NOMO-1 treated with DMSO at 0.1 percent for 48 hours (cell line): ENCODE measurements around the gene STAT1.
A peak's percentile ranks its signal among the peaks of the same experiment; 100 is the strongest.
"Not testable (repeated sequence)": the region's sequence is repeated elsewhere in the genome, so short reads cannot be mapped to it uniquely, and the experiment has no call there.

ENCODE experiments used
- DNase-seq: peaks from one replicate; lab custom pipeline; 2025; ENCODE audit not compliant: unreplicated experiment; lab: John Stamatoyannopoulos, UW

Gene STAT1

GRCh38 chr2:191009541-191010374 lies 4.2 kb downstream of the STAT1 start:
- DNase-seq = no peak

DNA sequence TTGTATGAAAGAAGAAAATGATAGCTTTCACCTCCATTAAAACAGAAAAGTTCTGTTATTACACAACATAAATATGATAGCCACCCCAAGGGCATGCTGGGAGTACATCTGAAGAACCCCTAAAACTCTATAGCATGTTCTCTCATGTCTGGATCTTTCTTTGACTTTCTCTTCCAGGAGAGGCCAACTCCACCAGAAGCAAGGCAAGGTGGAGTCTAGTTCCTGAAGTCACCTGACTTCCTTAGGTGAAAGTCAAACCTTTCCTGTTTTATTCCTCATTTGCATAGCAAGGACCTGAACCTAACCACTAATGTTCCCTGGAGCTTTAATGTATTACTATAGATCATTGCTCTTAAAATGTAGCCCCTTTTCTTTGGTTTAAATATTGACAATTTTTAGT lies 5.7 kb downstream of the STAT1 start:
- DNase-seq = no peak

DNA sequence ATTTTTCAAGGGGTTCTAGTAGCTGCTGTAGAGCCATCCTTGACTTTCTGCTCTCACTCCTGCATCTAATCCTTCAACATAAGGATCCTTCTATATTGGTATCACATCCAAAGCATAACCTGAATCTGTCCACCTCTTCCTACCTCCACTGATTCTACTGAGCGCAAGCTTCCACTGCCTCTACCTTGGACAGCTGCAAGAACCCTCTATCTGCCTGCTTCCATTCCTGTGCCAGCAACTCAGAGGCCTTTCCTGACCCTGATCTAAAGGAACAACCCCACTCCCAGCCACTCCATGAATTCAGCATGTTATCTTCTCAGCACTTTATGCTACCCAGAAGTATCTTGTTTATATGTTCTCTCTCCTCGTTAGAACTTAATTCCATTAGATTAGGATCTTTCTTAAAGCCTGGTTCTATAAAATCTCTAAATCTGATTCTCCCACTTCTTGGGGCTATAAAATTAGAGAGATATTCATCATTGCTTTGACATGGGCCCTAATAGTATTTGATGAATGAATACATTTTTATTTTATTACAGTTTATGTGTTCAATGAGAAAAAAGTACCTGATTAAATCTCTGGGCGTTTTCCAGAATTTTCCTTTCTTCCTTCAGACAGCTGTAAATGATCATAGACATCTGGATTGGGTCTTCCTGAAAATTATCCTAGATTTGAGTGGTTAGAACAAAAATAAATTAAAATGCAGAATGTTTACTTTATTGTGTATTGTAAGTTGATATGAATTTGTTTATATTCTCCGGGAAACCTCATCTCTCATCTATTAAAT lies 6.8 kb downstream of the STAT1 start:
- DNase-seq = no peak

- no peak for DNase-seq
Measured at GRCh38 chr2:191006297-191006696, 7.7 kb downstream of the STAT1 start.

DNA sequence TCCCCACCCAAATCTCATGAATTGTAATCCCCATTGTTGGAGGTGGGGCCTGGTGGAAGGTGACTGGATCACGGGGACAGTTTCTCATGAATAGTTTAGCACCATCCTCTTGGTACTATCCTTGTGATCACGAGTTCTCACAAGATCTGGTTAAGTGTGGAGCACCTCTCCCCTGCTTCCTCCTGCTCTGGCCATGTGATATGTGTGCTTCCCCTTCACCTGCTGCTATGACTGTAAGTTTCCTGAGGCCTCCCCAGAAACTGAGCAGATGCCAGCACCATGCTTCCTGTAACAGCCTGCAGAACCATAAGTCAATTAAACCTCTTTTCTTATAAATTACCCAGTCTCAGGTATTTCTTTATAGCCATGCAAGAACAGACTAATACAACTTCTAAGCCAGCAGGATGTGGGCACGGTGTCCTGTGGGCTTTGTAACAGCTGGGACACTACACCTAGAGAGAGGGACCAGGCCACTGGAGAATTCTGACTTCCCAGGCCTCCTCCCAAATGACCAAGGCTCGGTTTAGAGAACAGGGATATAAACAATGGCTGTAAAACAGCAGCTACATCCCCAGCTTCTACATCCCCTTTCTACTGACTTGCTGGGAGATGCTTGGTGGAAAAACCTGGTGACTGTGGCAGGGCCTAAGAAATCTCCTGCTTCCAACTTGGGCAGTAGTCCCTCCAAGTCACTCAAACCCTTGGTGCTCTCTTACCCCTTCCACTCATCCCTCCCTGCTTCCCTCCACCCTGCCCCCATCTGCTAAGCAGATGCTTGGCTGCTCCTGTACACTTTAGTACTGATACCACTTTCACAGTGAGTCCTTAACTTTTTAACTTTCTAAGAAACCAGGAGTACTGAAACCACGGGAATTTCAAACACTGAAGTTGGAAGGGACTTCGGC lies 10.3 kb downstream of the STAT1 start:
- no peak for DNase-seq

GRCh38 chr2:191001624-191002023 lies 12.3 kb downstream of the STAT1 start:
- no peak for DNase-seq

DNA sequence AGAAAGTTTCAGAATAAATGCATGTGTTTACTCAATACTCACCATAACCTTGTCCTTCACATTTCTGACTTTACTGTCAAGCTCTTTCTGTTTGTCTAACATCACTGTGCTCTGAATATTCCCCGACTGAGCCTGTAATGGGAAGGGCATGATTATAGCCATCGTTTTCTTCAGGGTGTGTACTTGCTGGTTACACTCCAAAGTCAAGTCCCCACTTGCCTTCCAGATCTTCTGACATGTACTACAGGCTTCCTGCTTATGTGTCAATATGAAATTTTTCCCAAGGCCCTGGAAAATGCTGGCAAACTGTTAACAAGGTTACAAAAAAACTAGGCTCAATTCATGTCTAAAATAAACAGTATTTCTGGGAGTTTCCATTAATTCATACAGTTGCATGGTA lies 12.9 kb downstream of the STAT1 start:
- no peak for DNase-seq

DNA sequence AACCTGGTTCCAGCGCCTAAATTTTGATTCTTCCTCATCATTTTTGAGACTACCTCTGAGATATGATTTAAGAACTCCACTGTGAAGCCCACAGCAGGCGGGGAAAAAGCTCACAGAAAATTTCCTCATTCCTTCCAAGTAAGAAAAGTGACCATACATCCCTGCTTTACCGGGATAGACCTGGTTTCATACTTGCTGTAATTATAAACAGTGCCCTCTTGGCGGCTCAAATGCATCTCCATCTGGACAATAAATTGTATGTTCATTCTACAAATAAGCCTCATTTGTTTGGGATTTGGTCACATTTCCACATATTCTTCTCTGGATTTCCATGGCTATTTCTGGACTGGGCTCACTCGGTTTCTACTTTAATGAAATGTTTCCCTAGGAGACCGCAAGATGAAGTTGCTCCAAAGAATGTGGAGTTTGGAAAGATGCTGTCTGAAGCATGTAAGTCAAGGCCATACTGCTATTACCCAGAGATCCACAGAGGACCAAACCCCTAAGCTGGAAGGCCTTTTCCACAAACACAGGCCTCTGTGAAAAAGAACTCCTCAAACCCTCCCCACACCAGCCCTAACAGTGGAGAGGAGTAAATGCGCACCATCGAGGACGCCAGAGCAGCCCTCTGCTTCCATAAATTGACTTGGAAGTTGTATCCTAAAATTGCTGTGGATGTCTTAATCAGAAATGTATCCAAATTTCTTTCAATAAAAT lies 13.9 kb downstream of the STAT1 start:
- DNase-seq = no peak

- no peak for DNase-seq
Measured at GRCh38 chr2:190999058-190999457, 14.9 kb downstream of the STAT1 start.

DNA sequence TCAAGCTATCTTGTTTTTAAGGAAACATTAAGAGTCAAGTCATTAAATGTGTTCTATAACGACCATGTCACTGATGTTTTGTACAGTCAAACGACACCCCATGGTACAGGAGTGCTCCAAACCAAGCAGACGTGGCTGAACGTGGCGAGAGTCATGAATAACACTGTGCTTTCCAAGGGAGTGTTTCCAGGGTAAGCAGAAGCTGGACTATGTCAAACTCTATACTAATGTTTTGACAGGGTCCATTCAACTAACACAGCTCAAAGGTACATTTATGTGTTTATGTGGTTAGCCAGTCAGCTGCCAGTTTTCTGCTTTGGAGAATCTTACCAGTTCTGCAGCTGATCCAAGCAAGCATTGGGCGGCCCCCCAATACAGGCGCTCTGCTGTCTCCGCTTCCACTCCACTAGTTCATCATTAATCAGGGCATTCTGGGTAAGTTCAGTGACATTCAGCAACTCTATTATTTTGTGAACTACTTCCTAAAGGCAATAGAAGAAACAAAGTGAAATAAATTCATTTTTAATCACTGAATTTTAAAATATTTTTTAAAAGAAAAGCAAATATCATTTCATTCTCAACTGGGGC lies 16.4 kb downstream of the STAT1 start:
- no peak for DNase-seq

GRCh38 chr2:190996947-190997346 lies 17.0 kb downstream of the STAT1 start:
- peak; percentile 55 for DNase-seq

DNA sequence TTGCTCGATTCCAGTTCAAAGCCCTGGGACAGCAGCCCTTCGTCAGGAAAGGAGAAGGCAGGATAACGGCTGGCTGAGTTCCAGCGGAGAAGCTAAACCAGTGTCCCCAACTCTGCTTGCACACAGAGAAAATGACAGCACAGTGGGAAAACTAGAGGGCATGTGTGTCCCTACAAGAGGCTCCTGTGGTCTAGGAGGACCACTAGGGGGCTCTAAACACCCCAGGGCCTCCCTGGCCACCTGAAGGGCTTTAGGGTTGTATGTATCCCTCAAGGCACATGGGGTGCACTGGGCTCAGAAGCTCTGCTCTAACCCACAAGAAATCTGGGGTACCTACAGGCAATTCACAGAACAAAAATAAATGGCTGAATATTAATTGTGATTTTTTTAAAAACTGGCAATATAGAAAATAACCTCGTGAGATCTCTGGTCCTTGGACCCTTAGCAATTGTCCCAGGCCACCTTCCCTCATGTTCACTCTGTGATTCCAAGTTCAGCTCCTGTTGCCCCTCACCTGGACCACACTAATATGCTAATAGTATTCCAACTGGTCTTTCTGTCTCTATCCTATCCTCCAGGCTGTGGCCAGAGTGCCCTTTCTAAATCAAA lies 17.5 kb downstream of the STAT1 start:
- DNase-seq = no peak

- not testable (repeated sequence) for DNase-seq
Measured at GRCh38 chr2:190995315-190995714, 18.7 kb downstream of the STAT1 start.

DNA sequence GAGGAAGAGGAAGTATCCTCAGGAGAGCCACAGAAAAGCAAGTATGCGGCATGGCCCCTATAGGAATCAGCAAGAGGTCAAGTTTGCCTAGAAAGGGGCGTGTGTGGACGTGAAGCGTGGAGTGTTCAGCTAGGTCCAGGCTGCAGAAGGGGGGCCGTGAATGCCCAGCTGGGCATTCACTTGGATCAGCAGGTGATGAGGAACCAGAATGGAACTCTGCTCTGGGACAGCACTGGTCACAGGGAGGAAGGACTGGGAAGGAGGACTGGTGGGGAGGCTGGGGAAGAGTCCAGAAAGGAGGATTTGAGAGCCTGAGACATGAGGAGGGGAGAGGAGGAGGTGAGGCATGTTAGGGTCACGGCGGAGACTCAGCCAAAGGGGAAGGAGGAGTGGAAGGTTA lies 19.8 kb downstream of the STAT1 start:
- DNase-seq = no peak

- no peak for DNase-seq
Measured at GRCh38 chr2:190993292-190993643, 20.7 kb downstream of the STAT1 start.

- DNase-seq = no peak
Measured at GRCh38 chr2:190990132-190990531, 23.8 kb downstream of the STAT1 start.

DNA sequence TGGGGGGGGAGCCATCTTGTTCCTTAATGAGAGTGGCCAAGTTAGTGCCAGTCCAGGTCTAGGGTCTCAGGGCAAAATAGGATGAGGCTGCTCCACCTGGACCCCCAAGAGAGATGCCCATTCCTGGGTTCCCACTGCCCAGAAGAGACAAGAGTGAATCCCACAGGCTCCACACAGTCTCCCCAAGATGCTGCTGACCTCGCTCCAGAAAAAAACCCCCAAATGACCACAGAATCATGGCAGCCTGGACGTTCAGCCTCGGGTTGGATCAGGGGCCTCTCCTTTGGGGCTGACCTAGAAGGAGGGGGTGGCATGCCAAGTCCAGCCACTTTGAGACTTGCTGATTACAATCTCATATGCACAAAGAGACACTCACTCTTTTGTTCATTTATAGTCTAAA lies 25.1 kb downstream of the STAT1 start:
- no peak for DNase-seq

GRCh38 chr2:190987938-190988337 lies 26.0 kb downstream of the STAT1 start:
- no peak for DNase-seq

GRCh38 chr2:190987116-190987515 lies 26.9 kb downstream of the STAT1 start:
- DNase-seq = no peak
